NCI-H446 (cell line): ENCODE data around the gene DOK5.

Source experiments
- DNase-seq, 2 experiments: peaks; one replicate each; lab custom pipeline; 2025; lab: John Stamatoyannopoulos, UW

DOK5 gene

DNA sequence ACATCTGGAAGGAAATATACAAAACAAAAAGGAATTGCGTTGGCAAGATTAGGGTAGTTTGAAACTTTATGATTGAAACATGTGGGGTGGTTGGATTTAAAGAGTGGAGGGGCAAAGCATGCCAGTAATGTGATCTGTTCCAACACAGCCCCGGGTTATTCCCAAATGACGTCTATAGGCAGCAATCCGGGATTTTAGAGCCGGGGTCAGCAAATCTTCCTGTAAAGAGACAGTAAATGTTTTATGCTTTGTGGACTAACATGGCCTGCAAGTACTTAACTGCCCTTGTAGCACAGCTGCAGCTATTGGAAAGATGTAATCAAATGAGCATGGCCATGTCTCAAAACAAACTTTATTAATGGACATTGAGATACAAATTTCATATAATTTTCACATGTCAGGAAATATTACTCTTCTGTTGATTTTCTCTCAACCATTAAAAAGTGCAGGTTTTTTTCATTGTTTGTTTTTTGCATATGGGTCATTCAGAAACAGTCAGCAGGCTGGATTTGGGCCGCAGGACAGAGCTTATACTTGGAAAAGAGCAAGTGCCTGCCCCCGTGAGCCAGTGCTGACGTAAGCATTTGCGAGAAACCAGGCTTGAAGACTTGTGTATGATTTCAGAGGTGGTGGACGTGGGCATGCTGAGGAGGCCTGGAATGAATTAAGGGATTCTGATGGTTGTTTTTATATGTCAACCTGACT, 136.5 kb downstream of the DOK5 start:
- no peak for DNase-seq

DNA sequence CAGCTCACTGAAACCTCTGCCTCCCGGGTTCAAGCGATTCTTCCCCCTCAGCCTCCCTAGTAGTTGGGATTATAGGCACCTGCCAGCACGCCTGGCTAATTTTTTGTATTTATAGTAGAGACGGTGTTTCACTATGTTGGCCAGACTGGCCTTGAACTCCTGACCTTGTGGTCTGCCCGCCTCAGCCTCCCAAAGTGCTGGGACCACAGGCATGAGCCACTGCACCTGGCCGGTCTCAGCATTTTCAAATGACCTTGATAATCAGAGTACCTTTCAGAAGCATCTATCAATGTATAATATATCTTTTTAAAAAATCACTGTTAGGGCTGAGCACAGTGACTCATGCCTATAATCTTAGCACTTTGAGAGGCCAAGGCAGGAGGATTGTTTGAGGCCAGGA, 143.0 kb downstream of the DOK5 start:
- no peak for DNase-seq

DNA sequence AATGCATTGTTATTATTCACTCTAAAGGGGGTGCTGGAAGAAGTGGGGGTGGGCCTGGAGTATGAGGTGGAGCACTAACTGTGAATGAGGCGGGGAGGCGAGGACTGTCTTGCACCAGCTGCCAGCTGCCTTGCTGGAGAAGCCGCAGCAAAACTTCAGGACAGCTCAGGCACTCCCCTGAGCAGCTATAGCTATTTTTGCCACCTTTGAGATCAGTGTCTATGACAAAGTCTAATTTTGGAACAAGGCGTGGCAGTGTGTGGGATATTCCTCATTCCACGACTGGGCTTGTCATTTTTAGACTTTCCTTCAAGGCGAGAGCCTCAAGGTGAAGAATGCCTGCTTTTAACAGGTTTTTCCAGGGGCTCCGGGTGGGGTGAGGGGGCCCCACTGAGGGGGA, 143.8 kb downstream of the DOK5 start:
- no peak for DNase-seq

DNA sequence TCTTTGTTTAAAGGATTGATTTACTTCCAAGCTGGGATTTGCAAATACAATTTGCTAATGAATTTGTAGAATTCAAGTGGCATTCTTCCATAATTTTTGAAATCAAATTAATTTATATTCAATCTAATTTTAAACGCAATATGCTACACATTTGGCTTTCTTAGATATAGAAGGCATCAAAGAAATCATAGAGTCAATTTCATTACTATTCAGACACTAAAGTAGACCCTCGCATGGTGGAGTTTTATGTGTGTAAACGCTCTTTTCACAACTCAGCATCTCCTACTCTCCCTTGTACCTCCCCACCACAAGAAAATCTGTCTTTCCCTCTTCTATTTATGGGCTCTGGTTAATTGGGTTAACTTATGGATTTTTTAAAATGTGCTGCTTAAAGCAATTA, 144.3 kb downstream of the DOK5 start:
- no peak for DNase-seq

DNA sequence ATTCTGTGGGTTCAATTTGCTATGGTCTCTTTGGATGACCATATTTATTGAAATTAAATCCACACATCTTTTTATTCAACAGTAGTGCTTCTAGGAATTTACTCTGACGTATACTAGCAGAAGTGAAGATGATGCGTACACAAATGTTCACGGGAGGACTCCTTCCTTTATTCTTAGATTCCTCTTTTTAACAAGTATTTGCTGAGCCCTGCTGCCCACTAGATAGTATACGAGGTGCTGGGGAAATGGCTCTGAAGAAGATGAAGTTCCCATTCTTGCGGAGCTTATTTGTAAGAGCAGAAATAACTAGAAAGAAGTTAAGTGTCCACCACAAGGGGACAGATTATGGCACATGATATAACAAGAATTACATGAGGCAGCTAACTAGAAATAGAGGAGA, 145.2 kb downstream of the DOK5 start:
- no peak for DNase-seq

DNA sequence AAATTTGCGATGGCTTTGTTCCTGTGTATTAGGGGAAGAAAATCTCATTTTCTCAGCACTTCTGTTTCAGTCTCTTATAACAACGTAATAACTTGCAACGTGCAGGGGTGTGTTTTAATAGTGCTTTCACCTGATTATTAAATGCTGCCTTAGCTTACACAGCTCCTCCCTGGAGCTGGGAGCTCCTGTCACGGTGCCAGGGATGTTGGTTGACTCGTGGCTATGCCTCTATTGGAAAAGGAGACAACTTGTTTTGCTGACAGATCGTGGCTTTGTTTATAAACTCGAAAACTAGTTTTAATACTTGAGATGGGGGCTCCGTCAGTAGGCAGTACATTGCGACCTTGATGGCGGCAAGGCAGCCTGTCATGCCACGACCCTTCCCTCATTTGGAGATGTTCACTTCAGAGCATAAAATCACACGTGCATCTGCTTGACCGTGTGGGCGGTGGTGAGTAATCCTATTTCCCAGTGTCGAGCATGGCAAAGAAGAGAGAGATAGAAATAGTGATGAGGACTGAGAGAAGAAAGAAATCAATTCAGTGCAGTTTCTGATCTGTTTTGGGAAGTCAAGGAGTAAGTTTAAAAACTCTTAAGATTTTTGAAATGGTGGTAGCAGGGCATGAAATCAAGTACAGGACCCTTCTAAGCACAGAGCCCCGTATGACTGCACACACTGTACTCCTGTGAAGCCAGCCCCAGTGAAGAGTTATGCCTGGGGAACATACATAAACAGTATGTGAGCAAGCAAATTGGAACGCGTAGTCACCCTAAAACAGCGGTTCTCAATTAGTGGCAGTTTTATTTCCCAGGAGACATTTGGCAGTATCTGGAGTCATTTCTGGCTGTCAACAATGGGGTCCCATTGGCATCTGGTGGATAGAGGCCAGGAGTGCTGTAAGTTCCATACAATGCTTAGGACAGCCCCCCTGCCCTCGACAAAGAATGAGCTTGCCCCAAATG, 147.2 kb downstream of the DOK5 start:
- no peak for DNase-seq

DNA sequence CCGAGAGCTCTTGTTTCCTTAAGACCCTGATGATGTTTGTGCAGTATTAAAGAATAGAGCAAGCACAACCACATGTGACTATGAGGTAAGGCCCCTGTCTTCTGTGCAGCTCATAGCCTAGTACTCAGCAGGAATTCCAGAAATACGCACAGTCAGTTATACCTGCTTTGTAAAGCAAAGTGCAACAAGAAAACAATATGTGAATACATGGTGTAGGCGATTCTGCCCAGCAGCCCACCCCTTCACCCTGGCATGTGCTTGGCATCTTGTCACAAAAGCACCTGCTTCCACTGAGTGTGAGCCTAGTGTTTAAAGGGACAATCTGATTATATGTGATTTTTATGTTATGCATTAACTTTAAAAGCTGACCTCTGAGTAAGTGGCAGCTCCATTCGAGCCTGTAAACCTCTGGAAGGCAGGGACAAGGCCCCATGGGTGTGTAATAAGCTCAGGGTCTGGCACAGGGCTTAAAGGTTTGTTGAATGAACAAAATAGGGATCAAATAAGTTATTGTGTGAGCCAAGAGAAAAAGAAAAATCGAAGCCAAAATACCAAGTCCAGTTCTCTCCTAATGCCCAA, 148.7 kb downstream of the DOK5 start:
- DNase-seq = no peak

DNA sequence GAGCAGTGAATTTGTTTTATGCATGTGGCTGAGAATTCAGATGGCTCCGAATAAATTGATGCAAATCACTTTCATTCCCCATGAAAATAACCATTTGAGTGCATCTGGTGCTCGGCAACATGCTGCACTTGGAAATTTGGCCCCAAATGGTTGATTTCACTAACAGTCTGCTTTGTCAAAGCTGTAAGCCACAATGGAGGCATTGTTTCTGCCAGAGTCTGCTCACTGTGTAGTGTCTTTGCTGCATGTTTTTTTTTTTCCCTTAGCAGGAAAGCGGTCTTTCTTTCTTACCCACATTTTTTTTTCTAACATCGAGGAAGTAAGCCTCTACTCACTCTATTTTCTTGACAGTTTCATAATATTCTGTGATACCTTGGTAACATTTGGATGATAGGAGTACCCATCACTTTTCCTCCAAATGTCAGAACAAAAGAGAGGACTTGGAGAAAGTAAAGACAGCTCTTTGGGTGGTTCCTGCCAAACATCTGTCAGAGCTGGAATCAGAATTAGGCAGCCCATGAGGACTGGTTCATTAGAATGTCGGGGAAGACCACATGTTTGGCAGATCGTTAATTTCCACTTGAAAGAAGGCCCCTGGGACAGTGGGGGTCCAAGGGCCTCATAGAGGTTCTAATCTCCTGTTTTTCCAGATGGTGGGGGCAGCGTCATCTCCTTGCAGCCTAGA, 149.5 kb downstream of the DOK5 start:
- peak in 1 of 2 experiments; percentile 66 for DNase-seq

DNA sequence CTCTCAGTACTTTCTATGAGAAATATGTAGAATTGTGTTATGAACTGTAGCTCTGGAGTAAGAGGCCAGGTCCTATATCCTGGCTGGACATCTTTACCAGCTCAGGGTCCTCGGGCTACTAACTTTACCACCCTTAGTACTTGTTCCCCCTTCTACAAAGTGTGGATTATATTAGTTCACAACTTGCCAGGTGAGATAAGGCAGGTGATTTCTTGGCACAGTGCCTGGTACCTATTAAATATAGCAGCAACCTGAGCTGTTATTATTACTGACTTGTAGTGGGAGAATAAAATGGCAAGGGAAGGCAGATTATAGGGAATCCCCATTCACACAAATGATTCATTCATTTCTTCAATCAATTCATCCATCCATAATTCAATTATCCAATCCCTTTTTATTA, 150.1 kb downstream of the DOK5 start:
- no peak for DNase-seq

DNA sequence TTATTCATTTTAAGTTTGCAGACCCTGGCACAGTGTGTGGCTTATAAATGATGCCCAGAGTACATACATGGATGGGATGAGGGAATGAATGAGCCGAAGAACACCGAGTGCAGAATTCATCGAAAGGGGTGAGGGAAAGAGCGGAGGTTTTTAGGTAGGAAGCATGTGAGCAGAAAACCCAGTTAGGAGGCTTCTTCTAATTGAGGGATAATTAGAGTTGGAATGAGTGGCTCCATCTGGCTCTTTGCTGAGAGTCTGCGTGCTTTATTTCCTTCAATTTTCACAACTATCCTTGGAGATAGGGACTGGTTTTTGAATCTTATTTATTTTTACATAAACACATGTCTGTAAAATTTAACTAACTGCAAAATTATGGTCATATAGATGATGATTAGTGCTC, 150.7 kb downstream of the DOK5 start:
- DNase-seq = peak in 1 of 2 experiments; percentile 30

DNA sequence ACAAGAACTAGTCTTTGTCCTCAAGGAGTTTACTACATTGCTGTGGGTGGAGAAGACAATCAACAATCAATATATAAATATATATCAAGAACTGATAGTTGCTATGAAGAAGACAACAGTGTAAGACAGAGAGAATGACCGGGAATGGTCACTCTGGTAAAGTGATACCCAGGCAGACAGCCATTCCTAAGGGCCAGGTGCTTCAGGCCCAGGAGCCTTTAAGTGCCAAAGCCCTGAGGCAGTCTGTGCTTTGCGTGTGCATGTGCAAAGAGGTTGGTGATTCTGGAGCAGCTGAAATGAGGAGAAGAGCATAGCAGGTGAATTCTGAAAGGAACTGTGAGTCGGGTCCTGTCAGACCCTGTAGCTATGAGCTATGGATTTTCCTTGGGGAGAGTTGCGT, 154.2 kb downstream of the DOK5 start:
- no peak for DNase-seq

DNA sequence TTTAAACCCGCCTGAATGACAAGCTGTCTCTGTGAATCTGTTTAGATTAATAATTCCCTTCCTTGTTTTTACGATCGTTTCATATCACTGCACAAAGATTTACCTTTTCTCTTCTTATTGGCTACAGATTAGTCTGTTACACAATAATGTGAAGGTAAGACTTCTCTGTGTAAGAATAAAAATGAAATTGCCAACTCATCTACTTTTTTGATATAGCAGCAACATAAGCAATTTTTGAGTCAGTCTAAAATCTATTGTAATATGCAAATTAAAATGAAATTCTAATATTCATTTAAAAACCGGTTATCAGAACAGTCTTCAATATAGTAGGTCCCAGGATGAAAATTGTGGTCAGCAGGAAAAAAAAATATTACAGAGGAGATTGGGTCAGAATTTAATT, 155.2 kb downstream of the DOK5 start:
- no peak for DNase-seq

DNA sequence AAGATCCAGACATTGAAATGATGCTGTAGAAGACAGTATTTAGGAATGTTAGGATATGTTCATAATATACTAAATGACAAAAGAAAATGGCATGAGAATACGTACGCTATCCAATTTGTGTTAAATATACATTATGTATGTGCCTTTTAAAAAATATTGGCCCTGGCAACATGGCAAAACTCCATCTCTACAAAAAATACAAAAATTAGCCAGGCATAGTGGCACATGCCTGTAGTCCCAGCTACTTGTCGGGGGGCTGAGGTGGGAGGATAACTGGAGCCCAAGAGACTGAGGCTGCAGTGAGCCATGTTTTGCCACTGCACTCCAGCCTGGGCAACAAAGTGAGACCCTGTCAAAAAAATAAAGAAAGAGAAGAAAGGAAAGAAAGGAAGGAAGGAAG, 155.7 kb downstream of the DOK5 start:
- no peak for DNase-seq

DNA sequence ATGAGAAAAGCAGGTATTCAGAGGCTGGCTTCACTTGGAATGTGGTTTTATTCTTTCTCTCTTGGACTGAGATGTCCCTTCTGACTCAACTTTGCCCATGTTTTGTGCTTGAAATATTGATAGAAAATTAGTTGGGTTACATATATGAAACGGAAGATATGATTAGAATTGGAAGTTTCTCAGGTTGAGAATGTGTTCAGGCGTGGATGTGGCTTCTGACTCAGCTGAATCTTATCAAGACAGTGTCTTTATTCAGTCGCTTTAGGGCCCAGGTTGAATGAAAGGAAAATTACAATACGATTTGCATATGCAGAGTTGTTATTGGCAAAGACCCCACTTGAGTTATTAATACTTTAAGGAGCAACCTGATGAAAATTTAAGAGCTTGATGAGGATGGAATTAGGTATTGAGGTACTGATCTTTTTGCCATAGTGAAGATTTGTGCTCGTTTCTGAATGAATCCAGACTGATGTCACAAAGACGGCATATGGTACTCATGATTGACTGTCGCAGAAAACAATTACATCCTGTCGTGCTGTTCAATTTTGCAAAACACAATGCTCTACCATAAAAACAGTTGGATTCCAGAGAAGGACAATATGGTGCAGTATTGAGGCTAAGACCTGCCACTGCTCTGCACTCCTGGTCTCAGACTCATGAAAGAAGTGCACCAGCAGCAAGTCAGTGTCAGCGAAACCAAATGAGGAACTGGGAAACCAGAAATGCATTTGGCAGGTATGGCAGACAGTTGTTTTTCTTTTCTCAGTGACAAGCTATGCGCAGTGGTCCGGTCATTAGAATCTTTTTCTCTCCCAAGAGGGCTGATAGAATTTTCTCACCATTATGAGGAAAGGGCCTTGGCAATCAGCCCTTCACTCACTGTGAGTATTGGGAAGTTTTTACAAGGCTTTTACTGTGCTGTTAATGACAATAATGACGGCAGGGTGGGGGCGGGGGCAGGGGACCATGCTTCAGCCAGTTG, 158.3 kb downstream of the DOK5 start:
- DNase-seq = no peak

DNA sequence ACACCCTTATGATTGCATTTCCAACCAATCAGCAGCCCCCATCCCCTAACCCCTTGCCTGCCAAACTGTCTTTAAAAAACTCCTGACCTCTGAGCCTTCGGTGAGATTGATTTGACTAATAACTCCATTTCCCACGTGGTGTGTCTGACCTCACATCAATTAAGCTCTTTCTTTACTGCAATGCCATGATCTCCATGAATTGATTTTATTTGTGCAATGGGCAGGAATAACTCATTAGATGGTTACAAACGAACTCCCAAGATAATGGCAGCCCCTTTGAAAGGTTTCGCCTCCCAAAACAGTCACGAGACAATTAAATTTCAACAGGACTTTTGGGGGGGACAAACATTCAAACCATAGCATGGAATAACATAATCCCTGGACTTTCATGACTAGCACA, 161.2 kb downstream of the DOK5 start:
- no peak for DNase-seq

DNA sequence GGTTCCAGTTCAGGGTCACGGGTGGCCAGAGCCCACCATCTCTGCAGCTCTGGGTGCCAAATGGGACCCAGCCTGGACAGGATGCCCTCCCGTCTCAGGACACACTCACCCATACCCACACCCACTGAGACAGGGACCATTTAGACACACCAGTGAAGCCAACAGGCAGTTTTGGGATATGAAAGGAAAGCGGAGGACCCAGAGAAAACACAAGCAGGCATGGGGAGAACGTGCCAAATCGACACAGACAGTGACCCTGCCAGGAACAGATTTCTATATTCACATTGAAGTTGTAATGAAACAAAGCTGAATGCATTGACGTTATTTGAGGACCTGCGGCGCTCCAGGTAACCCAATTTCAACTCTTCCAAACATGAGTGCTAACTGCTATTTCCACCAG, 164.5 kb downstream of the DOK5 start:
- no peak for DNase-seq

DNA sequence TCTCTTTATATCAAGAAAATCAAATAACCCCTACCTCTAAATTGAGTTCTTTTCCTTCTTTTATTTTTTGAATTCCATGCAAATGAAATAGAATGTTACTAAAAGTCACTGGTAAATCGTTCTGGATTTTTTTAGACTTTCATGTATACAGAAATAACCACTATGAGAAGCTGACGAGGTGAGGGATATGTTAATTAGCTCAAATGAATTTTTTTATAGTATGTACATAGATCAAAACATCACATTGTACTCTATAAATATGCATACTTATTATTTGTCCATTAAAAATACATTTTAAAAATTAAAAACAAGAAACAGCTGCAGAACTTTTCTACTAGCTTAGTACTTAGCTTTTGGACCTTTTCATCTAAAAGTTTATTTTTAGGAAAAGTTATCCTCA, 165.4 kb downstream of the DOK5 start:
- no peak for DNase-seq

DNA sequence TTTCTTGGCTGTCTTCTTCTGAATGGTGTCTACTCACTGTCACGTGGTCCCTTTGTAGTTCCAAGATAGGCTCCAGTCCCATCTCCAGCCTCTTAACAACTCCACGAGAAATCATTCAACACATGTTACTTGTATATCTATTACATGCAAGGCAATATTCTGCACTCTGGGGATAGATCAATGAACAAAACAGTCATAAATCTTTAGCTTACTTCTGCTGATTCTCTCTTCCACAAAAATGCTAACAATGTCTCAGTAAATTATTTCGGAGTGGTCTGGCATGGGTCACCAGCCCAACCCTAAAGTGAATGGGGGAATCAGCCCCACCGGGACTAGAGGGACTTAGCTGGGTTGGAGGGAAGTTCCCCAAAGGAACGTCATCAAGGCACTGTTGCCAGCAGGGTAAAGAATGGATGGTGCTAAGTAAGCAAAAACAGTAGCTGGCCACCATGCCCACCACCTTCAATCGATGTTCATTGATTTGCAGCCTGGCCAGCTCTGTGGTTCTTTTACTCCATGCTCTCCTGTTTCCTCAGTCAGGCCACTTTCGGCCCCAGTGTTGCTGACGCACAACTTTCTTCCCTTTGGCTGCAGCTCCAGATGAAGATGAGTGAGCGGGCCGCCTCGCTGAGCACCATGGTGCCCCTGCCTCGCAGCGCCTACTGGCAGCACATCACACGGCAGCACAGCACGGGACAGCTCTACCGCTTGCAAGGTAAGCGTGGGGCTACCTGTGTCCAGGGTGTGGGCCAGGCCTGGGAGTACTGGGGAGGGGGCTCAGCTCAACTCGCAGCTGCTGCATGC, 167.7 kb downstream of the DOK5 start:
- DNase-seq = no peak

DNA sequence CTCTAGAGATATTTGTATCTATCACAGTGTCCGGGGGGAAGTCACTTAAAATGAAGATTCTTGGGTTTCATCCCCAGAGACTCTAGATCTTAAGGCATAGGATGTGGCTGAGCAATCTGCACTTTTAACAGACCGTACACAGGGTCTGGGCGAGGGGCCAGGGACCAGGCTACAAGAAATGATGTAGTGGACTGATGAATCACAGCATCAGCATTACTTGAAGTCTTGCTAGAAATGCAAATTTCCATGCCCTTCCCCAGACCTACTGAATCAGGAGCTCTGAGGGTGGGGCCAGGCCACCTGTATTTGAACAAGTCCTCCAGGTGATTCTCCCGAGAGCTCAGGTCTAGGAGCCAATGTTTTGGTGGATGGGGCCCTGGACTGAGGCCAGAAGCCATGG, 168.4 kb downstream of the DOK5 start:
- DNase-seq = peak; percentile 21 to 55

DNA sequence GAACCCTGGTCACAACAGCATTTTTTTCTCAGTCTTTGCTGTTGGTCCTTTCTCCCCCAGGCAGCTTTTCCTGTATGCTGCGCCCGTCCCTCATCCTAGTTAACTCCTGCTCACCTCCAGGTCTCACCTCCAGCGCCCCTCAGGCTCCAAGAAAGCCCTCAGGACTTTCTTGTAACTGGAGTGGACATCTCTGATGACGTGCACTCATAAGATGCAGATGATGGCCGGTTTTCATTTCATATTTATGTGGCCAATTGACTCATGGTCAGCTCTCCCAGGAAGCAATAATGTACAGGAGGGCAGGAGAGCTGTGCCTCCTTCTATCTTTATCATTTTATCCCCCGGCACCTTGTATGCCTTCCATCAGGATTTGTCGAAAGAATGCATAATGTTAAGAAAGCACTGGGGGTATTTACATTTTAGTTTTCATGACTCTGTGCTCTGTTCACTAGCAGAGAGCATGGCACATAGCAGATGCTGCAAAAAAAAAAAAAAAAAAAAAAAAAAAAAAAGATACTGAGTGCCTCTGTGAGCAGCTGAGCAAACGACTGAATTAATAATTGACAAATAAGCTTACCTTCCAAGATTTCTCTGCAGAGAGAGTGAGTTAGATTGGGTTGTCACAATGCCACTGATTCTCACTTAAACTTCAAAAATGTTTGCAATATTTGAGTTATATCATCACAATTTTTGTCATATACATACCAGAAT, 170.2 kb downstream of the DOK5 start:
- DNase-seq = no peak
